ENCODE measurements around the gene MARVELD2.

MARVELD2 gene

GRCh38 chr5:69491838-69492390 lies 77.0 kb downstream of the MARVELD2 start:
- no peaks in the 10 kb centered on the region for H3K36me3 ChIP-seq (ENCODE audit: control insufficient read depth, insufficient read depth, low read length)
- no peak for DNase-seq (ENCODE audit: extremely low read depth, insufficient read length)
- peak overlapping the region; percentile 90 for H3K4me3 ChIP-seq (replicated peaks; ENCODE audit: low read depth, low read length)
- TF ChIP-seq CTCF (IDR thresholded peaks at IDR 0.05; ENCODE audit: insufficient read depth, low read length, poor library complexity, severe bottlenecking) = no peak
- no peaks in the 10 kb centered on the region for H3K27me3 ChIP-seq (replicated peaks; ENCODE audit: control insufficient read depth, insufficient read depth, low read length)

- DNase-seq (ENCODE audit: extremely low read depth, insufficient read length) = peak; percentile 81
- no peaks in the 10 kb centered on the region for H3K36me3 ChIP-seq (ENCODE audit: control insufficient read depth, insufficient read depth, low read length)
- no peaks in the 10 kb centered on the region for H3K27me3 ChIP-seq (replicated peaks; ENCODE audit: control insufficient read depth, insufficient read depth, low read length)
- H3K4me3 ChIP-seq (replicated peaks; ENCODE audit: low read depth, low read length) = peak within 1 kb of the TSS; percentile 90
- peak; percentile 13 for TF ChIP-seq CTCF (IDR thresholded peaks at IDR 0.05; ENCODE audit: insufficient read depth, low read length, poor library complexity, severe bottlenecking)
Measured at GRCh38 chr5:69492391-69492922, 77.5 kb downstream of the MARVELD2 start, which contains the start of gene OCLN. TSS of gene OCLN (plus strand) at chr5:69492790. CDS start at chr5:69504245, 11,455 bp downstream.

GRCh38 chr5:69492923-69493395 lies 78.0 kb downstream of the MARVELD2 start:
- no peak for DNase-seq (ENCODE audit: extremely low read depth, insufficient read length)
- Histone ChIP-seq H3K4me3 (replicated peaks; ENCODE audit: low read depth, low read length) (peak overlapping the region; percentile 90), H3K36me3 (ENCODE audit: control insufficient read depth, insufficient read depth, low read length) (no peaks in the 10 kb centered on the region), H3K27me3 (replicated peaks; ENCODE audit: control insufficient read depth, insufficient read depth, low read length) (no peaks in the 10 kb centered on the region)
- TF ChIP-seq CTCF (IDR thresholded peaks at IDR 0.05; ENCODE audit: insufficient read depth, low read length, poor library complexity, severe bottlenecking) = no peak

GRCh38 chr5:69493396-69494133 lies 78.6 kb downstream of the MARVELD2 start:
- Histone ChIP-seq H3K4me3 (replicated peaks; ENCODE audit: low read depth, low read length) (peak overlapping the region; percentile 90), H3K27me3 (replicated peaks; ENCODE audit: control insufficient read depth, insufficient read depth, low read length) (no peaks in the 10 kb centered on the region), H3K36me3 (ENCODE audit: control insufficient read depth, insufficient read depth, low read length) (no peaks in the 10 kb centered on the region)
- DNase-seq (ENCODE audit: extremely low read depth, insufficient read length) = peak; percentile 76
- TF ChIP-seq CTCF (IDR thresholded peaks at IDR 0.05; ENCODE audit: insufficient read depth, low read length, poor library complexity, severe bottlenecking) = no peak
